Smooth muscle cell (in vitro differentiated cells): ENCODE data around the gene GRIK1. TPM values are rescaled to one million over a fixed set of nuclear protein-coding genes. Genes with fewer than 3 reads are reported as not detected.

Experiments
- DNase-seq: peaks from one replicate; lab custom pipeline; 2025; ENCODE audit not compliant: unreplicated experiment; lab: John Stamatoyannopoulos, UW
- H2AFZ ChIP-seq: fragments of 200-600 bp; sonication (generic); 2 replicates; pipeline ENCODE4 v1.6.0; 2016; ENCODE audit warnings: antibody characterized with exemption, low read depth, mild to moderate bottlenecking
- H3F3A ChIP-seq: fragments of 200-600 bp; sonication (generic); 2 replicates; pipeline ENCODE4 v1.6.0; 2017; ENCODE audit warnings: antibody characterized with exemption, low read depth
- H3K27ac ChIP-seq: fragments of 200-600 bp; sonication (generic); 2 replicates; pipeline ENCODE4 v1.5.1; 2016; ENCODE audit warnings: low read depth, mild to moderate bottlenecking
- H3K27me3 ChIP-seq: fragments of 200-600 bp; sonication (generic); 2 replicates; pipeline ENCODE4 v1.6.1; 2016; ENCODE audit warnings: low read depth, mild to moderate bottlenecking
- H3K36me3 ChIP-seq: fragments of 200-600 bp; sonication (generic); 2 replicates; pipeline ENCODE4 v1.5.1; 2016; ENCODE audit warnings: low read depth
- H3K4me1 ChIP-seq: fragments of 200-600 bp; sonication (generic); 2 replicates; pipeline ENCODE4 v1.5.1; 2016; ENCODE audit warnings: low read depth
- H3K4me2 ChIP-seq: fragments of 200-600 bp; sonication (generic); 2 replicates; pipeline ENCODE4 v1.6.0; 2016; ENCODE audit warnings: mild to moderate bottlenecking
- H3K4me3 ChIP-seq: fragments of 200-600 bp; sonication (generic); 2 replicates; pipeline ENCODE4 v1.5.1; 2016; ENCODE audit warnings: mild to moderate bottlenecking
- H3K79me2 ChIP-seq: fragments of 200-600 bp; sonication (generic); 2 replicates; pipeline ENCODE4 v1.6.0; 2016; ENCODE audit warnings: low read depth, mild to moderate bottlenecking
- H3K9ac ChIP-seq: fragments of 200-600 bp; sonication (generic); 2 replicates; pipeline ENCODE4 v1.6.0; 2016; ENCODE audit warnings: low read depth
- H3K9me3 ChIP-seq: fragments of 200-600 bp; sonication (generic); replicated peaks from 2 replicates; pipeline ENCODE4 v1.5.1; 2016; ENCODE audit warnings: low read depth
- H4K20me1 ChIP-seq: fragments of 200-600 bp; sonication (generic); 2 replicates; pipeline ENCODE4 v1.6.0; 2016; ENCODE audit warnings: low read depth
- WGBS: methylation state at CpG from one replicate; pipeline ENCODE4 v1.1.7; 2016; ENCODE audit warnings: low lambda C conversion rate; 5-methylcytosine and 5-hydroxymethylcytosine counted together
- polyA plus RNA-seq: library from polyadenylated mRNA; unstranded; fragments of >200 nt; fragmentation: Nextera tagmentation; extraction: Ambion mirVana; gene quantifications from 2 replicates; pipeline ENCODE4 v1.2.1, GENCODE V29; 2016
- total RNA-seq: library from RNA; depleted of rRNA; stranded (reverse); fragments of >200 nt; gene quantifications from 2 replicates; pipeline ENCODE4 v1.2.3, GENCODE V29; 2014
- TF ChIP-seq, protein P1 (sequence below): fragments of 200-600 bp; sonication (generic); IDR thresholded peaks from 2 replicates; pipeline ENCODE4 v1.5.1; 2017; ENCODE audit warnings: borderline replicate concordance, mild to moderate bottlenecking, antibody characterized with exemption; ENCODE audit not compliant: insufficient read depth, poor library complexity, severe bottlenecking

Gene GRIK1
- total and polyA plus RNA-seq, 2 experiments from 2014 or later = 0.09 TPM; not detected in 1

DNA sequence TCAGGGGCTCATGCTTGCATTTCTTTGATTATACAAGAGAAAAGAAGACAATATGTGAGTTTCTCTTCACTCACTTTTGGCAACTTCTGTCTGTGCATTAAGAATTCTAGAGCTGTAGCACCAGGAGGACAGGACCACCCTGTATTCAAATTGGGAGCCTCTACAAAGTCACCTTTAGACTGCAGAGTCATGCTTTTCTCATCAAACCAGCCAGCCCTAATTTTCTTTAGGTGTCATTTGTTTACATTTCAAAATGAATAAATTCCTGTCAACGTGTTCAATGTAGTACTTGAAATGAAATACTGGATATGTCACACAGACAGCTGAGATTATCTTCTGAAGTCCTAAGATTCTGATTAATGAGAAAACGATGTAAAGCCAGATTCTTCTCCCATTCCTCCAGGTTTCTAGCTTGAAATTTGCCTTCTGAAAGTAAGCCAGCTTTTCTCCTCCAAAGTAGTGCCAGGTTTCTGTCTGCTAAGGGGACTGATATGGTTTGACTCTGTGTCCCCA lies 177.2 kb downstream of the GRIK1 start:
- DNase-seq = no peak
- no peak overlapping the region for H3K27ac ChIP-seq
- H2AFZ ChIP-seq = no peak overlapping the region
- H3K9me3 ChIP-seq = no peaks in the 10 kb centered on the region
- WGBS = 45% methylated on average over 2 of the region's 2 CpGs
- H3K79me2 ChIP-seq = no peaks in the 10 kb centered on the region
- H3K4me3 ChIP-seq = no peak overlapping the region
- H3K4me1 ChIP-seq = no peaks in the 10 kb centered on the region
- TF ChIP-seq, protein P1, sequence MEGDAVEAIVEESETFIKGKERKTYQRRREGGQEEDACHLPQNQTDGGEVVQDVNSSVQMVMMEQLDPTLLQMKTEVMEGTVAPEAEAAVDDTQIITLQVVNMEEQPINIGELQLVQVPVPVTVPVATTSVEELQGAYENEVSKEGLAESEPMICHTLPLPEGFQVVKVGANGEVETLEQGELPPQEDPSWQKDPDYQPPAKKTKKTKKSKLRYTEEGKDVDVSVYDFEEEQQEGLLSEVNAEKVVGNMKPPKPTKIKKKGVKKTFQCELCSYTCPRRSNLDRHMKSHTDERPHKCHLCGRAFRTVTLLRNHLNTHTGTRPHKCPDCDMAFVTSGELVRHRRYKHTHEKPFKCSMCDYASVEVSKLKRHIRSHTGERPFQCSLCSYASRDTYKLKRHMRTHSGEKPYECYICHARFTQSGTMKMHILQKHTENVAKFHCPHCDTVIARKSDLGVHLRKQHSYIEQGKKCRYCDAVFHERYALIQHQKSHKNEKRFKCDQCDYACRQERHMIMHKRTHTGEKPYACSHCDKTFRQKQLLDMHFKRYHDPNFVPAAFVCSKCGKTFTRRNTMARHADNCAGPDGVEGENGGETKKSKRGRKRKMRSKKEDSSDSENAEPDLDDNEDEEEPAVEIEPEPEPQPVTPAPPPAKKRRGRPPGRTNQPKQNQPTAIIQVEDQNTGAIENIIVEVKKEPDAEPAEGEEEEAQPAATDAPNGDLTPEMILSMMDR = no peak
- no peaks in the 10 kb centered on the region for H3F3A ChIP-seq
- no peaks in the 10 kb centered on the region for H3K36me3 ChIP-seq
- H3K4me2 ChIP-seq = no peak overlapping the region
- no peaks in the 10 kb centered on the region for H3K27me3 ChIP-seq
- no peaks in the 10 kb centered on the region for H4K20me1 ChIP-seq
- no peak overlapping the region for H3K9ac ChIP-seq

DNA sequence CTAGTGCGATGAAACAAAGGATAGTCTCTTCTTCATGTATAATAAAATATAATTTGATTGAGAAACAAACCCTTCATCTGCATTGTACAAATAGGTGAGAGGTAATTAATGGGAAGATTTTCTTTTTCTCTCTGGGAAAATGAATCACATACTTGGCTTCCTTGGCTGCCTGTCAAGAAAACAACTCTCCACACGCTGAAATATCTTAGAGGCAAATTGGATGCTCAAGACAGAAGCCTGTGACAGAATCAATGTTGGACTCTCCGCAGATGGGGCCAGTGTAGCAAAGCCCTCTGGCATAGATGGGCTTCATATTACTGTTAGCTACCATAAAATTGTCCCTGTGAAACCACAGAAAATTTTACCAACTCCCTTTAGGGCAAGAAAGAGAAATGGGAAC lies 186.6 kb downstream of the GRIK1 start:
- no peak for DNase-seq
- H3K9me3 ChIP-seq = no peaks in the 10 kb centered on the region
- WGBS = 88% methylated on average over 3 of the region's 3 CpGs
- no peak overlapping the region for H3K4me3 ChIP-seq
- no peaks in the 10 kb centered on the region for H4K20me1 ChIP-seq
- TF ChIP-seq, protein P1 = no peak
- no peaks in the 10 kb centered on the region for H3K4me1 ChIP-seq
- H3K9ac ChIP-seq = no peak overlapping the region
- no peaks in the 10 kb centered on the region for H3K36me3 ChIP-seq
- H3F3A ChIP-seq = no peaks in the 10 kb centered on the region
- no peaks in the 10 kb centered on the region for H3K27me3 ChIP-seq
- no peak overlapping the region for H3K4me2 ChIP-seq
- H3K79me2 ChIP-seq = no peaks in the 10 kb centered on the region
- H2AFZ ChIP-seq = no peak overlapping the region
- H3K27ac ChIP-seq = no peak overlapping the region

DNA sequence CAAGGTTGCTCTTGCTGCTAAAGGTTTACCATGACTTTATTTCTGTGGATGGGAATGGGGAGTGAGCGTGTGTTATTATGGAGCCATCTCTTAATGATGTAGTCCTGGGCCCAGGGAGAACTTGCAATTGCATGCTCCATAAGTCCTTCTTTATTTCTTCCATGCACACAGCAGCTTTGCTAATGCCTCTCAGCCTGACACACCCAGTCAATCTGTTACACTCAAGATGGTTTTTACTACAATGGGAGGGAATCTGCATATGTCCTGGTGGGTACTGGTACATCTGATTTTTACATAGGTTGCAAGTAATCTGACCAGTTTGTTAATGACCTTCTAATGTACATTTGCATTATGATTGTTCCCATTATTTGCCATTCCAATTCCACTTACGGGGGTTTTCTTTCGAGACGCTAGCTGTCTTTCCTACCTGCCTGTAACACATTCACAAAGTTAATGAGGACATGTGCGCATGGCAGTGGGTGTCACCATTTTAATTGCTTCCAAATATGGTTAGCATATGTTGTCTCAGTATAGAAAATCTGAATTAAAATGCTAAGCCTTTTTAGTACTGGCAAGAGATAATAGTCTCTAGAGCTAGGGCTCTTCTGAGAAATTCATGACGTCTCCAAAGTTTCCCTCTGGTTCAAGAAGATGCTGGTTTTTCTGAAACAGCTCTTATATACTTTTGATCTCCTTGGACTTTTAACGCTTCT lies 188.2 kb downstream of the GRIK1 start:
- TF ChIP-seq, protein P1 = no peak
- no peaks in the 10 kb centered on the region for H3K36me3 ChIP-seq
- no peaks in the 10 kb centered on the region for H3F3A ChIP-seq
- H4K20me1 ChIP-seq = no peaks in the 10 kb centered on the region
- H3K79me2 ChIP-seq = no peaks in the 10 kb centered on the region
- no peak overlapping the region for H3K27ac ChIP-seq
- no peak for DNase-seq
- no peak overlapping the region for H3K4me2 ChIP-seq
- no peaks in the 10 kb centered on the region for H3K27me3 ChIP-seq
- H2AFZ ChIP-seq = no peak overlapping the region
- no peak overlapping the region for H3K9ac ChIP-seq
- no peaks in the 10 kb centered on the region for H3K9me3 ChIP-seq
- no peak overlapping the region for H3K4me3 ChIP-seq
- H3K4me1 ChIP-seq = no peaks in the 10 kb centered on the region
- 78% methylated on average over 7 of the region's 7 CpGs for WGBS

DNA sequence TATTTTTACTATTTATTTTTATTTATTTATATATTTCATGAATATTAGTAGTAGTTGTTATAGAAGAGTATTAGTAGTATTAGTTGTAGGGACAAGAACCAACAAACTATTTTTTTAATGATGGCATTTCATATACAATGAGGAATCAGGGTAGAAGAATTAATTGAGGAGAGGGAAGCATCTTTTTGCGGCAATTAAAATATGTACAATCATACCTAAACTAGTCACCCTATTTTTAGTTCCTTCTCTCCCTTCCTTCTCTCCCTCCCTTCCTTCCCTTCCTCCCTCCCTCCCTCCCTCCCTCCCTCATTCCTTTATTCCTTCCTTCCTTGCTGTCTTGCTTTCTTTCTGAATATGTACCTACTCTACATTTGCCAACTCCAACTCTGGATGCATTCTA lies 189.8 kb downstream of the GRIK1 start:
- H3K36me3 ChIP-seq = no peaks in the 10 kb centered on the region
- no peaks in the 10 kb centered on the region for H3K9me3 ChIP-seq
- no peak overlapping the region for H3K27ac ChIP-seq
- no peaks in the 10 kb centered on the region for H3F3A ChIP-seq
- no peaks in the 10 kb centered on the region for H3K4me1 ChIP-seq
- TF ChIP-seq, protein P1 = no peak
- no peak overlapping the region for H3K4me3 ChIP-seq
- 94% methylated on average over 1 of the region's 1 CpG for WGBS
- no peaks in the 10 kb centered on the region for H3K79me2 ChIP-seq
- no peaks in the 10 kb centered on the region for H3K27me3 ChIP-seq
- DNase-seq = no peak
- H3K4me2 ChIP-seq = no peak overlapping the region
- H4K20me1 ChIP-seq = no peaks in the 10 kb centered on the region
- no peak overlapping the region for H3K9ac ChIP-seq
- H2AFZ ChIP-seq = no peak overlapping the region
